GM23338 (cell line): ENCODE measurements around the gene PTPRN2. TPM values are rescaled to one million over a fixed set of nuclear protein-coding genes. Genes with fewer than 3 reads are reported as not detected.

Source experiments
- ATAC-seq: fragments of 200-7000 bp; cut with Tn5 transposase; 3 replicates; pipeline ENCODE4 v1.9.1; 2020
- DNase-seq: peaks from one replicate; pipeline ENCODE4 v3.0.0-alpha.2; 2015; ENCODE audit warnings: low spot score
- H2AFZ ChIP-seq: fragments of 200-600 bp; sonication (generic); 2 replicates; pipeline ENCODE4 v1.8.0; 2016; ENCODE audit warnings: antibody characterized with exemption, mild to moderate bottlenecking, moderate library complexity
- H3F3A ChIP-seq: fragments of 200-600 bp; sonication (generic); replicated peaks from 2 replicates; pipeline ENCODE4 v1.8.0; 2017; ENCODE audit warnings: antibody characterized with exemption, mixed run types, low read depth
- H3K27ac ChIP-seq: fragments of 200-600 bp; sonication (generic); 2 replicates; pipeline ENCODE4 v1.6.1; 2016; ENCODE audit warnings: low read depth
- H3K27me3 ChIP-seq: fragments of 200-600 bp; sonication (generic); 2 replicates; pipeline ENCODE4 v1.8.0; 2016; ENCODE audit warnings: mild to moderate bottlenecking, mixed run types, moderate library complexity; ENCODE audit not compliant: insufficient read depth
- H3K36me3 ChIP-seq: fragments of 200-600 bp; sonication (generic); 2 replicates; pipeline ENCODE4 v1.8.0; 2016; ENCODE audit warnings: mild to moderate bottlenecking; ENCODE audit not compliant: insufficient read depth
- H3K4me1 ChIP-seq: fragments of 200-600 bp; sonication (generic); 2 replicates; pipeline ENCODE4 v1.8.0; 2016; ENCODE audit warnings: mild to moderate bottlenecking, moderate library complexity; ENCODE audit not compliant: insufficient read depth
- H3K4me2 ChIP-seq: fragments of 200-600 bp; sonication (generic); 2 replicates; pipeline ENCODE4 v1.7.1; 2017; ENCODE audit warnings: mixed run types
- H3K4me3 ChIP-seq: fragments of 200-600 bp; sonication (generic); 2 replicates; pipeline ENCODE4 v1.6.1; 2016; ENCODE audit warnings: mixed run types
- H3K79me2 ChIP-seq: fragments of 200-600 bp; sonication (generic); replicated peaks from 2 replicates; pipeline ENCODE4 v1.8.0; 2017; ENCODE audit warnings: mild to moderate bottlenecking; ENCODE audit not compliant: insufficient read depth
- H3K9me2 ChIP-seq: fragments of 200-600 bp; sonication (generic); 2 replicates; pipeline ENCODE4 v1.8.0; 2017; ENCODE audit not compliant: insufficient read depth
- H4K20me1 ChIP-seq: fragments of 200-600 bp; sonication (generic); replicated peaks from 2 replicates; pipeline ENCODE4 v1.8.0; 2017; ENCODE audit warnings: mild to moderate bottlenecking; ENCODE audit not compliant: insufficient read depth
- H3K27ac Mint-ChIP-seq: 2 replicates; pipeline ENCODE4 v1.8.0; 2020; ENCODE audit warnings: inconsistent platforms, mild to moderate bottlenecking, moderate library complexity, mixed read lengths
- H3K27me3 Mint-ChIP-seq: 3 replicates; pipeline ENCODE4 v1.8.0; 2022; ENCODE audit warnings: low read depth, mild to moderate bottlenecking, moderate library complexity, mixed read lengths, inconsistent platforms; ENCODE audit not compliant: insufficient read depth, poor library complexity
- H3K36me3 Mint-ChIP-seq: 3 replicates; pipeline ENCODE4 v1.8.0; 2021; ENCODE audit warnings: low read depth, mild to moderate bottlenecking, inconsistent platforms, moderate library complexity, mixed read lengths
- H3K4me1 Mint-ChIP-seq: 3 replicates; pipeline ENCODE4 v1.8.0; 2020; ENCODE audit warnings: mild to moderate bottlenecking, inconsistent platforms, mixed read lengths
- H3K4me3 Mint-ChIP-seq: 3 replicates; pipeline ENCODE4 v1.8.0; 2021; ENCODE audit warnings: moderate library complexity, mild to moderate bottlenecking, inconsistent platforms, mixed read lengths
- H3K9me3 Mint-ChIP-seq: 3 replicates; pipeline ENCODE4 v1.8.0; 2020; ENCODE audit warnings: moderate library complexity, mild to moderate bottlenecking, inconsistent platforms, mixed read lengths
- CREB1 ChIP-seq: fragments of 250-450 bp; sonication (Bioruptor Pico); IDR thresholded peaks from 2 replicates; pipeline ENCODE4 v1.5.0; 2020; ENCODE audit warnings: low read depth, mild to moderate bottlenecking, moderate library complexity
- EZH2phosphoT487 ChIP-seq: fragments of 200-600 bp; sonication (generic); IDR thresholded peaks from one replicate; pipeline ENCODE4 v1.8.1; 2018; ENCODE audit warnings: antibody characterized with exemption; ENCODE audit not compliant: unreplicated experiment
- POLR2AphosphoS5 ChIP-seq: IDR thresholded peaks from 2 replicates; pipeline ENCODE4 v1.6.1; 2016; ENCODE audit warnings: antibody characterized with exemption, low read depth
- STAT1 ChIP-seq: IDR thresholded peaks from one replicate; pipeline ENCODE4 v1.6.1; 2016; ENCODE audit warnings: antibody characterized with exemption; ENCODE audit not compliant: unreplicated experiment
- ZNF114 ChIP-seq: fragments of 250-450 bp; sonication (Bioruptor Pico); IDR thresholded peaks from 2 replicates; pipeline ENCODE4 v1.5.0; 2020; ENCODE audit warnings: mild to moderate bottlenecking, moderate library complexity
- polyA plus RNA-seq: library from polyadenylated mRNA; unstranded; fragments of >200 nt; fragmentation: Nextera tagmentation; extraction: Ambion mirVana; gene quantifications from 2 replicates; pipeline ENCODE4 v1.2.1, GENCODE V29; 2016
- total RNA-seq: library from RNA; depleted of rRNA; stranded (reverse); fragments of >200 nt; shearing (Covaris generic); gene quantifications from 2 replicates; pipeline ENCODE4 v1.2.3, GENCODE V29; 2014
- TF ChIP-seq, protein P1 (sequence below): IDR thresholded peaks from one replicate; pipeline ENCODE4 v1.6.1; 2018; ENCODE audit warnings: antibody characterized with exemption; ENCODE audit not compliant: unreplicated experiment
- TF ChIP-seq, protein P2 (sequence below), 2 experiments: fragments of 200-600 bp in 1 of 2; sonication (generic) in 1 of 2; conservative IDR thresholded peaks; 2 replicates each; pipeline versions ENCODE4 v1.5.1 to v1.6.1; 2016 to 2017; ENCODE audit warnings: antibody characterized with exemption in 2 of 2, low read depth in 2 of 2, mild to moderate bottlenecking in 2 of 2, moderate library complexity in 1 of 2
- TF ChIP-seq, protein P3 (sequence below): IDR thresholded peaks from 2 replicates; pipeline ENCODE4 v1.6.1; 2016; ENCODE audit warnings: antibody characterized with exemption

Gene PTPRN2
- total and polyA plus RNA-seq, 2 experiments from 2014 or later = 0.87 to 4.0 TPM

DNA sequence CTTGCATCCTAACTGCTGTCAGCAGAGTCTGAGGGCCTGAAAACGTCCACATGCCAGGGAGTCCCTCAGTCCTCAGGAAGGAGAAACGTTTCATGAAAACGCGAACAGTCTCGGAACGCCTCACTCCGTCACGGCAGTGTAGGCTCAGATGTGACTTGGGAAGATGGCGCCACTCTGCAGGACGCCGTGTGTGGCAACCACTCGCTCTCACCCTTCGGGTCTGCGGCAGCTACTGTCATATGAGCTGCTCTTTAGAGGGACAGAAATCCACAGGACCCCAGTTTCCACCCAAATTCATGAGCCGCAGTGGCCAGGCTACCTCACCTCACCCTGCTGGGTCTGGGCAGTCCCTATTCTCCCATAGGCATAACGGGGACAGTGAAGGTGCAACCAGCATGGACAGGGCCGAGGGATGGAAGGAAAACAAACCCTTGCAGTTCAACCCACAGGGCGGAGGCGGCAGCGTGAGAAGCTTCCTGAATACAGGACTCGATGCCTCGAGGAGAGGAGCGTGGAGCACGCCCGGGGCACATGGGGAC lies 812.5 kb downstream of the PTPRN2 start (continued):
- TF ChIP-seq, protein P1, sequence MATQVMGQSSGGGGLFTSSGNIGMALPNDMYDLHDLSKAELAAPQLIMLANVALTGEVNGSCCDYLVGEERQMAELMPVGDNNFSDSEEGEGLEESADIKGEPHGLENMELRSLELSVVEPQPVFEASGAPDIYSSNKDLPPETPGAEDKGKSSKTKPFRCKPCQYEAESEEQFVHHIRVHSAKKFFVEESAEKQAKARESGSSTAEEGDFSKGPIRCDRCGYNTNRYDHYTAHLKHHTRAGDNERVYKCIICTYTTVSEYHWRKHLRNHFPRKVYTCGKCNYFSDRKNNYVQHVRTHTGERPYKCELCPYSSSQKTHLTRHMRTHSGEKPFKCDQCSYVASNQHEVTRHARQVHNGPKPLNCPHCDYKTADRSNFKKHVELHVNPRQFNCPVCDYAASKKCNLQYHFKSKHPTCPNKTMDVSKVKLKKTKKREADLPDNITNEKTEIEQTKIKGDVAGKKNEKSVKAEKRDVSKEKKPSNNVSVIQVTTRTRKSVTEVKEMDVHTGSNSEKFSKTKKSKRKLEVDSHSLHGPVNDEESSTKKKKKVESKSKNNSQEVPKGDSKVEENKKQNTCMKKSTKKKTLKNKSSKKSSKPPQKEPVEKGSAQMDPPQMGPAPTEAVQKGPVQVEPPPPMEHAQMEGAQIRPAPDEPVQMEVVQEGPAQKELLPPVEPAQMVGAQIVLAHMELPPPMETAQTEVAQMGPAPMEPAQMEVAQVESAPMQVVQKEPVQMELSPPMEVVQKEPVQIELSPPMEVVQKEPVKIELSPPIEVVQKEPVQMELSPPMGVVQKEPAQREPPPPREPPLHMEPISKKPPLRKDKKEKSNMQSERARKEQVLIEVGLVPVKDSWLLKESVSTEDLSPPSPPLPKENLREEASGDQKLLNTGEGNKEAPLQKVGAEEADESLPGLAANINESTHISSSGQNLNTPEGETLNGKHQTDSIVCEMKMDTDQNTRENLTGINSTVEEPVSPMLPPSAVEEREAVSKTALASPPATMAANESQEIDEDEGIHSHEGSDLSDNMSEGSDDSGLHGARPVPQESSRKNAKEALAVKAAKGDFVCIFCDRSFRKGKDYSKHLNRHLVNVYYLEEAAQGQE = no peak
- TF ChIP-seq, protein P2, sequence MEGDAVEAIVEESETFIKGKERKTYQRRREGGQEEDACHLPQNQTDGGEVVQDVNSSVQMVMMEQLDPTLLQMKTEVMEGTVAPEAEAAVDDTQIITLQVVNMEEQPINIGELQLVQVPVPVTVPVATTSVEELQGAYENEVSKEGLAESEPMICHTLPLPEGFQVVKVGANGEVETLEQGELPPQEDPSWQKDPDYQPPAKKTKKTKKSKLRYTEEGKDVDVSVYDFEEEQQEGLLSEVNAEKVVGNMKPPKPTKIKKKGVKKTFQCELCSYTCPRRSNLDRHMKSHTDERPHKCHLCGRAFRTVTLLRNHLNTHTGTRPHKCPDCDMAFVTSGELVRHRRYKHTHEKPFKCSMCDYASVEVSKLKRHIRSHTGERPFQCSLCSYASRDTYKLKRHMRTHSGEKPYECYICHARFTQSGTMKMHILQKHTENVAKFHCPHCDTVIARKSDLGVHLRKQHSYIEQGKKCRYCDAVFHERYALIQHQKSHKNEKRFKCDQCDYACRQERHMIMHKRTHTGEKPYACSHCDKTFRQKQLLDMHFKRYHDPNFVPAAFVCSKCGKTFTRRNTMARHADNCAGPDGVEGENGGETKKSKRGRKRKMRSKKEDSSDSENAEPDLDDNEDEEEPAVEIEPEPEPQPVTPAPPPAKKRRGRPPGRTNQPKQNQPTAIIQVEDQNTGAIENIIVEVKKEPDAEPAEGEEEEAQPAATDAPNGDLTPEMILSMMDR (conservative IDR thresholded peaks at IDR 0.05; ENCODE audit: low read depth in 2 of 2) = no peak
- TF ChIP-seq CREB1 (CRISPR knock-in tag) = no peak
- TF ChIP-seq, protein P3, sequence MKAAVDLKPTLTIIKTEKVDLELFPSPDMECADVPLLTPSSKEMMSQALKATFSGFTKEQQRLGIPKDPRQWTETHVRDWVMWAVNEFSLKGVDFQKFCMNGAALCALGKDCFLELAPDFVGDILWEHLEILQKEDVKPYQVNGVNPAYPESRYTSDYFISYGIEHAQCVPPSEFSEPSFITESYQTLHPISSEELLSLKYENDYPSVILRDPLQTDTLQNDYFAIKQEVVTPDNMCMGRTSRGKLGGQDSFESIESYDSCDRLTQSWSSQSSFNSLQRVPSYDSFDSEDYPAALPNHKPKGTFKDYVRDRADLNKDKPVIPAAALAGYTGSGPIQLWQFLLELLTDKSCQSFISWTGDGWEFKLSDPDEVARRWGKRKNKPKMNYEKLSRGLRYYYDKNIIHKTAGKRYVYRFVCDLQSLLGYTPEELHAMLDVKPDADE = no peak
- TF ChIP-seq POLR2AphosphoS5 = no peak
- TF ChIP-seq STAT1 = no peak
- TF ChIP-seq ZNF114 = no peak

DNA sequence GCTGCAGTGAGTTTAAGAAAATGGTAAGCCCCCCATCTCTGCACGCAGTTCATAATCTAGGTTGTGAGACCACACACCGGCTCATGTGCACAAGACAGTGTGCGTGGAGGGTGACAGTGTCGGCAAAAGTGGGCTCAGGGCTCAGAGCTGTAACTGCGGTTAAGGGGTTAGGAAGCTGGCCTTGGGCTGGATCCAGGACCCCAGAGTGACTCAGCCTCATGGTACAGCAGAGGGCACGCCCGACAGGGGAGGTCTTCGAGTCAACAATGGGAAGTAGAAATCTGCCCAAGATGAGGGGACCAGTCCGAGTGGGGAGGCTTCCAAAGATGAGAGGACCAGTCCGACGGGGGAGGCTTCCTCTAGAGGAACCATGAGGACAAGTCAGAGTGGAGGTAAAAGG lies 813.1 kb downstream of the PTPRN2 start:
- Histone ChIP-seq H3K4me2 (no peak overlapping the region), H3F3A (no peaks in the 10 kb centered on the region), H3K27me3 (no peaks in the 10 kb centered on the region), H4K20me1 (no peaks in the 10 kb centered on the region), H3K4me1 (no peaks in the 10 kb centered on the region), H3K4me3 (no peak overlapping the region), H2AFZ (no peak overlapping the region), H3K36me3 (no peaks in the 10 kb centered on the region), H3K27ac (no peak overlapping the region), H3K79me2 (no peaks in the 10 kb centered on the region), H3K9me2 (no peaks in the 10 kb centered on the region)
- no peak for ATAC-seq
- H3K27me3 Mint-ChIP-seq = peaks cover 12% of the 10 kb centered on the region
- no peak overlapping the region for H3K4me3 Mint-ChIP-seq
- no peak overlapping the region for H3K27ac Mint-ChIP-seq
- peaks cover 90% of the 10 kb centered on the region for H3K9me3 Mint-ChIP-seq
- H3K4me1 Mint-ChIP-seq = no peaks in the 10 kb centered on the region; the same call in 2 of the 3 replicates
- no peak for DNase-seq
- peaks cover 53% of the 10 kb centered on the region for H3K36me3 Mint-ChIP-seq
- no peak for TF ChIP-seq EZH2phosphoT487
